SU-DHL-6 (cell line): ENCODE measurements around the gene UBAC1.

Experiments
- H2AFZ ChIP-seq: fragments of 200-600 bp; sonication (generic); 2 replicates; pipeline ENCODE4 v1.6.1; 2014; ENCODE audit warnings: low read depth, mild to moderate bottlenecking, moderate library complexity, mixed read lengths, antibody characterized with exemption, low read length; ENCODE audit not compliant: severe bottlenecking
- H3F3A ChIP-seq: fragments of 200-600 bp; shearing (Covaris generic); 2 replicates; pipeline ENCODE4 v1.6.0; 2016; ENCODE audit warnings: antibody characterized with exemption, mild to moderate bottlenecking; ENCODE audit not compliant: insufficient read depth
- H3K27ac ChIP-seq: fragments of 200-600 bp; sonication (generic); 2 replicates; pipeline ENCODE4 v1.5.1; 2016; ENCODE audit warnings: low read depth, mild to moderate bottlenecking, low read length, moderate library complexity, mixed read lengths
- H3K27me3 ChIP-seq: fragments of 200-600 bp; sonication (generic), shearing (Covaris generic); 2 replicates; pipeline ENCODE4 v1.6.0; 2014; ENCODE audit warnings: mild to moderate bottlenecking, low read length
- H3K36me3 ChIP-seq: fragments of 200-600 bp; sonication (generic); 2 replicates; pipeline ENCODE4 v1.6.1; 2014; ENCODE audit warnings: mild to moderate bottlenecking, low read length, mixed read lengths
- H3K4me2 ChIP-seq: fragments of 300-600, 200-600 bp; shearing (Covaris generic), sonication (generic); 2 replicates; pipeline ENCODE4 v1.6.0; 2014; ENCODE audit warnings: low read length, low read depth, mild to moderate bottlenecking; ENCODE audit not compliant: poor library complexity, severe bottlenecking
- H3K4me3 ChIP-seq: fragments of 200-600 bp; sonication (generic); 2 replicates; pipeline ENCODE4 v1.5.1; 2014; ENCODE audit warnings: antibody characterized with exemption, low read length, mild to moderate bottlenecking, mixed read lengths; ENCODE audit not compliant: insufficient read depth, poor library complexity, severe bottlenecking
- H3K79me2 ChIP-seq: fragments of 200-600 bp; sonication (generic); 2 replicates; pipeline ENCODE4 v1.6.1; 2014; ENCODE audit warnings: mild to moderate bottlenecking, low read length, moderate library complexity; ENCODE audit not compliant: insufficient read depth
- H3K9ac ChIP-seq: fragments of 200-600 bp; sonication (generic); 2 replicates; pipeline ENCODE4 v1.7.0; 2014; ENCODE audit warnings: mild to moderate bottlenecking, low read length
- H3K9me2 ChIP-seq: fragments of 200-600 bp; sonication (generic); replicated peaks from 2 replicates; pipeline ENCODE4 v1.6.1; 2014; ENCODE audit warnings: low read length; ENCODE audit not compliant: insufficient read depth
- H3K9me3 ChIP-seq: fragments of 200-600 bp; sonication (generic); 2 replicates; pipeline ENCODE4 v1.6.1; 2014; ENCODE audit warnings: low read length, mixed read lengths; ENCODE audit not compliant: insufficient read depth
- H4K20me1 ChIP-seq: fragments of 200-600 bp; sonication (generic); 2 replicates; pipeline ENCODE4 v1.6.1; 2014; ENCODE audit warnings: low read depth, mild to moderate bottlenecking, antibody characterized with exemption, low read length, moderate library complexity, mixed read lengths
- EZH2phosphoT487 ChIP-seq: fragments of 200-600 bp; sonication (generic), shearing (Covaris generic); conservative IDR thresholded peaks from 2 replicates; pipeline ENCODE4 v1.6.1; 2018; ENCODE audit warnings: mild to moderate bottlenecking, antibody characterized with exemption, low read length, moderate library complexity, mixed read lengths
- TF ChIP-seq, protein P1 (sequence below): fragments of 200-600 bp; sonication (generic); IDR thresholded peaks from one replicate; pipeline ENCODE4 v1.5.1; 2017; ENCODE audit warnings: antibody characterized with exemption, mild to moderate bottlenecking, low read length, moderate library complexity; ENCODE audit not compliant: insufficient read depth, poor library complexity, severe bottlenecking

Gene UBAC1

DNA sequence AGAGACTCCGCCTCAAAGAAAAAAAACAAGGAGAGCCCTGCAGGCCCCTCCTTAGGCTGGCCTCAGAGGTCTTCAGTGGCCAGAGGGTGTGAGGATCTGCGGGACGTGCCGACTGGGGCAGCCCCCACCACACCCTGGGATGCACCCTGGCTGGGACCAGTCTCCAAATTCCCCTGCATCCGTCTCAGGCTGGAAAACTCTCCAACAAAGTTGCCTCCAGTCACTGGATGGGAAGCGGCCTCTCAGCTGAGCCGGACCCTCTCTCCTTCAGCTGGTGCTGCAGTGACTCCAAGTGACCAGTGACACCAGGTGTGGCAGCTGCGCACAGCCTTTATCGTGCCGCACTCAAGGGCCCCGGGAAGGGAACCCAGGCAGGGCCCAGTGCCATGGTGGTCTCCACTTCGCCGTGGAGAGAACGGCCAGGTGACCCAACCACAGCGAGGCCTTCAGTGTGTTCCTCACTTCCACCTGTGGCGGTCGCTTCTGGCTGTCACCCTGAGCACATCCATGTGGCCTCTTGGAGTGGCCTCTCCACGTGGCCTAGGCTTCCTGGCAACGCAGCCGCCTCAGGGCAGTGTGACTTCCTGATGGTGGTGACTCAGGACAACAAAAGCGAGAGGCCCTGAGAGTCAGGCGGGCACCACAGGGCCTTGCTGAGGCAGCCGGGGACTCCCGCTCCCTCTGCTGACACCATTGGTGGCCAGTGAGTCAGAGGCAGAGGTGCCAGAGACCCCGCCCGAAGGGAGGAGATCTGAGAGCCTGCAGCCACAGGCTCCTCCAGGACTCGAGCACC, 34.6 kb downstream of the UBAC1 start:
- H3K9me3 ChIP-seq: no peaks in the 10 kb centered on the region
- H3K4me2 ChIP-seq: no peak overlapping the region
- no peaks in the 10 kb centered on the region for H3K79me2 ChIP-seq
- H3F3A ChIP-seq: no peaks in the 10 kb centered on the region
- no peaks in the 10 kb centered on the region for H4K20me1 ChIP-seq
- H3K4me3 ChIP-seq: no peak overlapping the region
- H3K36me3 ChIP-seq: no peaks in the 10 kb centered on the region
- TF ChIP-seq, protein P1, sequence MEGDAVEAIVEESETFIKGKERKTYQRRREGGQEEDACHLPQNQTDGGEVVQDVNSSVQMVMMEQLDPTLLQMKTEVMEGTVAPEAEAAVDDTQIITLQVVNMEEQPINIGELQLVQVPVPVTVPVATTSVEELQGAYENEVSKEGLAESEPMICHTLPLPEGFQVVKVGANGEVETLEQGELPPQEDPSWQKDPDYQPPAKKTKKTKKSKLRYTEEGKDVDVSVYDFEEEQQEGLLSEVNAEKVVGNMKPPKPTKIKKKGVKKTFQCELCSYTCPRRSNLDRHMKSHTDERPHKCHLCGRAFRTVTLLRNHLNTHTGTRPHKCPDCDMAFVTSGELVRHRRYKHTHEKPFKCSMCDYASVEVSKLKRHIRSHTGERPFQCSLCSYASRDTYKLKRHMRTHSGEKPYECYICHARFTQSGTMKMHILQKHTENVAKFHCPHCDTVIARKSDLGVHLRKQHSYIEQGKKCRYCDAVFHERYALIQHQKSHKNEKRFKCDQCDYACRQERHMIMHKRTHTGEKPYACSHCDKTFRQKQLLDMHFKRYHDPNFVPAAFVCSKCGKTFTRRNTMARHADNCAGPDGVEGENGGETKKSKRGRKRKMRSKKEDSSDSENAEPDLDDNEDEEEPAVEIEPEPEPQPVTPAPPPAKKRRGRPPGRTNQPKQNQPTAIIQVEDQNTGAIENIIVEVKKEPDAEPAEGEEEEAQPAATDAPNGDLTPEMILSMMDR: no peak
- TF ChIP-seq EZH2phosphoT487: no peak
- H3K27me3 ChIP-seq: no peaks in the 10 kb centered on the region
- H3K27ac ChIP-seq: no peak overlapping the region
- H3K9ac ChIP-seq: no peak overlapping the region
- H3K9me2 ChIP-seq: no peaks in the 10 kb centered on the region
- no peak overlapping the region for H2AFZ ChIP-seq

DNA sequence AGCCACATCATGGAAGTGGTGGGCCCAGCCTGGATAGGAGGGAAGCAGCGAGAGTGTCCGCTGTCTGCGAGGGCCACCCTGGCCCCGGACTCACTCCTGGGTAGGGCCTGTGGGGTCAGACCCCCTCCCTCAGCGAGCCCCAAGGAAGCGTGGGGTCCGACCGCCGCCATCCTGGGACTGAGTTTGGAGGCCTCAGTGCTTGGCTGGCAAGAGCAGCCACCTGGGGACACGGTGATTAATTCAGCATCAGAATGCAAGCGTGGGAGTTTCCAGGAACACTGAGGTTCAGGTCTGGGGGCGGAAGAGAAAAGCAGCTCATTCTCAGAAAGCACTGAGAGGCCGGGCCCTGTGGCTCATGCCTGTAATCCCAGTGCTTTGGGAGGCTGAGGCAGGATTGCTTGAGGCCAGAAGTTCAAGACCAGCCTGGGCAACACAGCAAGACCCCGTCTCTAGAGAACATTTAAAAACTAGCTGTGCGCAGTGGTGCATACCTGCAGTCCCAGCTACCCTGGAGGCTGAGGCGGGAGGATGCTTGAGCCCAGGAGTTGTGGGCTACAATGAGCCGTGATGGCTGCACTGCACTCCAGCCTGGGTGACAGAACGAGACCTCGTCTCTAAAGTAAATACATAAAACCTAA, 35.6 kb downstream of the UBAC1 start:
- Histone ChIP-seq H3K9me2 (no peaks in the 10 kb centered on the region), H3K27ac (no peak overlapping the region), H4K20me1 (no peaks in the 10 kb centered on the region), H3K9me3 (no peaks in the 10 kb centered on the region), H3K27me3 (no peaks in the 10 kb centered on the region), H3K4me2 (no peak overlapping the region), H3K4me3 (no peak overlapping the region), H3K9ac (no peak overlapping the region), H3K36me3 (no peaks in the 10 kb centered on the region), H2AFZ (no peak overlapping the region), H3K79me2 (no peaks in the 10 kb centered on the region), H3F3A (no peaks in the 10 kb centered on the region)
- TF ChIP-seq EZH2phosphoT487: no peak
- TF ChIP-seq, protein P1: no peak

DNA sequence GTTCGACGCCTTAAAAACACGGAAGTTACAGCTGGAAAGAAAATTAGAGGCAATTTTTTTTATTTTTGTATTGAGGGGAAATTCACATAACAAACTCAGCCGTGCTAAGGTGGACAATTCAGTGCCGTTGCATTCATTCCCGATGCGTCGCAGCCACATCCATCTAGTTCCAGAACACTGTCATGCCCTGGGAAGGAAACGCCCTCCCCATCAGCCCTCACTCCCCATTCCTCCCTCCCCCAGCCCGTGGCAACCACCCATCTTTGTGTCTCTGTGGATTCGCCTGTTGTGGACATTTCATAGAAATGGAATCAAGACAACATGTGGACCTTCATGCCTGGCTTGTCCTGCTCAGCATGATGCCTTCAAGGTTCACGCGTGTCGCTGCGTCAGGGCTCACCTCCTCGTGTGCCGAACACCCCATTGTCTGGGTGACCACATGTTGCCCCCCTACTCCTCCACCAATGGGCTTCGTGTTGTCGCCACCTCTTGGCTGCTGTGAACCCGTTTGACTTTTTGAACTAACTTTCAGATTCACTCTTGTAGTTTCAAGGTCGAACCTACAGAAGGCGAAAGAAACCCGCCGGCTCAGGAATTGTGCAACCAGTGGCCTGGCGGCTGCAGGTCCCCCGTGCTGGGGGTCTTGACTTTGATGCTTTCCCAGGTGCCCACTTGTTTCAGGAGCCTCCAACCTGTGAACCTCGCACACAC, 36.4 kb downstream of the UBAC1 start:
- H3K27me3 ChIP-seq: no peaks in the 10 kb centered on the region
- TF ChIP-seq, protein P1: no peak
- no peak for TF ChIP-seq EZH2phosphoT487
- H3K9me2 ChIP-seq: no peaks in the 10 kb centered on the region
- no peak overlapping the region for H3K9ac ChIP-seq
- H2AFZ ChIP-seq: no peak overlapping the region
- no peak overlapping the region for H3K4me3 ChIP-seq
- no peaks in the 10 kb centered on the region for H3K9me3 ChIP-seq
- no peaks in the 10 kb centered on the region for H3K79me2 ChIP-seq
- H3K4me2 ChIP-seq: no peak overlapping the region
- H4K20me1 ChIP-seq: no peaks in the 10 kb centered on the region
- no peaks in the 10 kb centered on the region for H3F3A ChIP-seq
- H3K27ac ChIP-seq: no peak overlapping the region
- H3K36me3 ChIP-seq: no peaks in the 10 kb centered on the region
